Stimulated activated naive B cell treated with anti-CD40 and anti-IgM and Interleukin-4, amounts not matched to agents 10 μg/mL and 1 μg/mL and 100 μg/mL, for 72 hours (primary cell): ENCODE data around the gene TRIP6.
"Not testable (repeated sequence)": the region's sequence is repeated elsewhere in the genome, so short reads cannot be mapped to it uniquely, and the experiment has no call there.

Experiments used
- ATAC-seq, 2 donors: fragments of 150-1000 bp; cut with Tn5 transposase; replicated peaks; 2 replicates each; pipeline ENCODE4 v1.10.0; 2021; ENCODE audit warnings: moderate library complexity in 1 of 2
- DNase-seq: peaks from one replicate; pipeline ENCODE4 v3.0.0; 2021
- H3K27ac Mint-ChIP-seq: one replicate; pipeline ENCODE4 v1.8.0; 2022; ENCODE audit warnings: mild to moderate bottlenecking, mixed read lengths
- H3K27me3 Mint-ChIP-seq, 2 donors: one replicate each; pipeline ENCODE4 v1.8.0; 2022; ENCODE audit warnings: mixed read lengths in 2 of 2
- H3K36me3 Mint-ChIP-seq, 2 donors: one replicate each; pipeline ENCODE4 v1.8.0; 2022; ENCODE audit warnings: mixed read lengths in 2 of 2, mild to moderate bottlenecking in 1 of 2
- H3K4me1 Mint-ChIP-seq, 2 donors: one replicate each; pipeline ENCODE4 v1.8.0; 2022; ENCODE audit warnings: mixed read lengths in 2 of 2, mild to moderate bottlenecking in 1 of 2
- H3K4me3 Mint-ChIP-seq, 2 donors: one replicate each; pipeline ENCODE4 v1.8.0; 2022; ENCODE audit warnings: mild to moderate bottlenecking in 2 of 2, mixed read lengths in 2 of 2, moderate library complexity in 1 of 2
- H3K9me3 Mint-ChIP-seq, 2 donors: one replicate each; pipeline ENCODE4 v1.8.0; 2022; ENCODE audit warnings: mixed read lengths in 2 of 2, mild to moderate bottlenecking in 1 of 2

The TRIP6 gene

GRCh38 chr7:100919335-100919734, 52.1 kb downstream of the TRIP6 start:
- not testable (repeated sequence) for ATAC-seq, H3K4me1 Mint-ChIP-seq, H3K36me3 Mint-ChIP-seq, DNase-seq, H3K27ac Mint-ChIP-seq, H3K4me3 Mint-ChIP-seq, H3K9me3 Mint-ChIP-seq
- H3K27me3 Mint-ChIP-seq = peaks cover 20 to 41% of the 10 kb centered on the region in 2 donors

DNA sequence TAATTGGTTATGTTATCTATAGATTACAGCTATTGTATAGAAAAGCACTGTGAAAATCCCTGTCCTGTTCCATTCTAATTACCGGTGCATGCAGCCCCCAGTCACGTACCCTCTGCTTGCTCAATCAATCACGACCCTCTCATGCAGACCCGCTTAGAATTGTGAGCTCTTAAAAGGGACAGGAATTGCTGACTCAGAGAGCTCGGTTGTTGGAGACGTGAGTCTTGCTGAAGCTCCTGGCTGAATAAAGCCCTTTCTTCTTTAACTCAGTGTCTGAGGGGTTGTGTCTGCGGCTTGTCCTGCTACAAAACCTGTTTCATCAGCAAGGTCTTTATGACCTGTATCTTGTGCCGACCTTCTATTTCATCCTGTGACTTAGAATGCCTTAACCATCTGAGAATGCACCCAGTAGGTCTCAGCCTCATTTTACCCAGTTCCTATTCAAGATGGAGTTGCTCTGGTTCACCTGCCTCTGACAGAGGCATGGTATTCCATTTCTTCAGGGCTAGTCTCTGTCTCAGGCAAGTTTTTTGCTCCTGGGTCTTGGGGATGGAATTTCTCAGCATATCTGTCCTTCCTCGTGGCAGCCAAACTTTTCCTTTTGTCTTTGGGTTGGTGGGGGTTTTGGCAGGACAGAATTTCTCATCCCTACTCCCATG, 52.7 kb downstream of the TRIP6 start:
- peaks cover 17 to 39% of the 10 kb centered on the region in 2 donors for H3K27me3 Mint-ChIP-seq

DNA sequence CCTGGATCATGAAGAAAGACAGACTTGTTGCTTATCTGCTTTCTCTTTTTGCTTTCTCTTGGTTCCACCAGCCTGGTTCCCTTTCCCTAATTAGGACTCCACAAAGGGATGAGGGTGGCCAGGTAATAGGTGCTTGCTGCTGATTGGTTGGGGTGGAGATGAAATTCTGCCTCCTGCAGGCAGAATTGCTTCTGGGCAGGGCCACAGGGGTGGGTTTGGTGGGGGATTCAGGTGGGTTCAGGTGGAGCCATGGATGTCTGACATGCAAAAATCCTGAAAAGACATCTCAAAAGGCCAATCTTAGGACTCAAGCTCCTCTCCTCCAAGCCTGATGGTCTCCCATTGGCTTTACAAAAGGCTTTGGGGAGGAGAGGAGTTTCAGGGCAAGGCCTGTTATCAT, 53.9 kb downstream of the TRIP6 start:
- ATAC-seq (no peak), DNase-seq (no peak)
- Mint-ChIP-seq H3K36me3 (no peaks in the 10 kb centered on the region), H3K9me3 (no peaks in the 10 kb centered on the region), H3K27ac (no peak overlapping the region), H3K27me3 (peaks cover 13 to 36% of the 10 kb centered on the region in 2 donors), H3K4me1 (peaks cover 0 to 5% of the 10 kb centered on the region in 2 donors), H3K4me3 (no peak overlapping the region)

More for the DNA sequence above, 52.7 kb downstream of the TRIP6 start:
- DNase-seq, ATAC-seq, H3K36me3 Mint-ChIP-seq, H3K4me1 Mint-ChIP-seq, H3K9me3 Mint-ChIP-seq, H3K4me3 Mint-ChIP-seq, H3K27ac Mint-ChIP-seq: not testable (repeated sequence)
